Mucosa of stomach (tissue), 1 donor: ENCODE results near the gene NYAP1.
"Not testable (repeated sequence)": the region's sequence is repeated elsewhere in the genome, so short reads cannot be mapped to it uniquely, and the experiment has no call there.

ENCODE experiments used
- H3K27me3 ChIP-seq: one replicate; pipeline ENCODE4 v1.7.0; 2013; ENCODE audit warnings: mild to moderate bottlenecking, low read length; ENCODE audit not compliant: control insufficient read depth, insufficient read depth
- H3K36me3 ChIP-seq: one replicate; pipeline ENCODE4 v1.7.0; 2013; ENCODE audit warnings: low read length; ENCODE audit not compliant: control insufficient read depth, insufficient read depth
- H3K4me1 ChIP-seq: one replicate; pipeline ENCODE4 v1.7.0; 2013; ENCODE audit warnings: mild to moderate bottlenecking, low read length; ENCODE audit not compliant: control insufficient read depth, insufficient read depth
- H3K4me3 ChIP-seq: one replicate; pipeline ENCODE4 v1.7.0; 2013; ENCODE audit warnings: low read length
- H3K9ac ChIP-seq: one replicate; pipeline ENCODE4 v1.7.0; 2013; ENCODE audit warnings: mild to moderate bottlenecking, low read length, moderate library complexity
- H3K9me3 ChIP-seq: one replicate; pipeline ENCODE4 v1.7.0; 2013; ENCODE audit warnings: mild to moderate bottlenecking, low read length, moderate library complexity; ENCODE audit not compliant: control insufficient read depth
- donor health status: Pancreatic carcinoma.

NYAP1 gene

DNA sequence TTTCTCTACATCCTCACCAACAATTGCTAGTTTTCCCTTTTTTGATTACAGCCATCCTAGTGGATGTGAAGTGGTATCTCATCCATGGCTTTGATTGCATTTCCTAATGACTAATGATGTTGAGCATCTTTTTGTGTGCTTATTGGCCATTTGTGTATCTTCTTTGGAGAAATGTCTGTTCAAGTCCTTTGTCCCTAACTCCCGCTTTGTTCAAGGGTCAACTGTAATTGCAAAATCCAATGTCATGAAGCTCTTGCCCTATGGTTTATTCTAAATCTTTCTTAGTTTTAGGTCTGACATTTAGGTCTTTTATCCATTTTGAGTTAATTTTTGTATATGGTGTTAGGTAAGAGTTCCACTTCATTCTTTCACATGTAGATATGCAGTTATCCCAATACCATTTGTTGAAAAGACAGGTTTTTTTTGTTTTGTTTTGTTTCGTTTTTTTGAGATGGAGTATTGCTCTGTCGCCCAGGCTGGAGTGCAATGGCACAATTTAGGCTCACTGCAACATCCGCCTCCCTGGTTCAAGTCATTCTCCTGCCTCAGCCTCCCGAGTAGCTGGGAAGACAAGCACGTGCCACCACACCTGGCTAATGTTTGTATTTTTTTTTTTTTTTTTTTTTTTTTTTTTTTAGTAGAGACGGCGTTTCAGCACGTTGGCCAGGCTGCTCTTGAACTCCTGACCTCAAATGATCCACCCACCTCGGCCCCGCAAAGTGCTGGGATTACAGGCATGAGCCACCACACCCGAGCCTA is 44.6 kb downstream of the NYAP1 start:
- not testable (repeated sequence) for H3K4me3 ChIP-seq, H3K36me3 ChIP-seq, H3K27me3 ChIP-seq, H3K4me1 ChIP-seq, H3K9me3 ChIP-seq, H3K9ac ChIP-seq

DNA sequence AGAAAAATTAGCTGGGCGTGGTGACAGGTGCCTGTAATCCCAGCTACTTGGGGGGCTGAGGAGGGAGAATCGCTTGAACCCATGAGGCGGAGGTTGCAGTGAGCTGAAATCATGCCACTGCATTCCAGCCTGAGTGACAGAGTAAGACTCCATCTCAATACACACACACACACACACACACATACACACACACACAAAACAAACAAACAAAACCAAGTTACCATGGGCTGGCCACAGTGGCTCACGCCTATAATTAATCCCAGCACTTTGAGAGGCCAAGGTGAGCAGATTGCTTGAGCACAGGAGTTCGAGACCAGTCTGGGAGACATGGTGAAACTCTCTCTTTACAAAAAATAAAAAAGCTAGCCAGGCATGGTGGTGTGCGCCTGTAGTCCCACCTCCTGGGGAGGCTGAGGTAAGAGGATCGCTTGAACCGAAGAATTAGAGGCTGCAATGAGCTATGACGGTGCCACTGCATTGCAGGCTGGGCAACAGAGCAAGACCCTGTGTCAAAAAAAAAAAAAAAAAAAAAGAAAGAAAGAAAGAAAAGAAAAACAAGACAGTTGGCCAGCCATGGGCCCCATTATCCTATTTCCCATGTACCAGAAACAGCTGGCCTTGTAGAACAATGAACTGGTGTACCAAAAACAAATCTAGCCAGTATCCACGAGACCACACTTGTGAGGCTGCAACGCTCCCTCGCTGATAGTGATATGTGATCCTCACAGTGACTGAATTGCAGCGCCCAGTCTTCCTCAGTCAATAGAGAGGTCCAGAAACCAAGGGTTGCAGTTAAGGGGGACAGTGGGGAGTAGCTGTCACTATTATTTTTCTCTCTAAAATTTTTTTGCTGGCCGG is 48.7 kb downstream of the NYAP1 start:
- Histone ChIP-seq H3K4me1 (peaks cover 13% of the 10 kb centered on the region), H3K27me3 (no peaks in the 10 kb centered on the region), H3K36me3 (no peaks in the 10 kb centered on the region), H3K4me3 (no peak overlapping the region), H3K9ac (no peak overlapping the region), H3K9me3 (no peaks in the 10 kb centered on the region)

DNA sequence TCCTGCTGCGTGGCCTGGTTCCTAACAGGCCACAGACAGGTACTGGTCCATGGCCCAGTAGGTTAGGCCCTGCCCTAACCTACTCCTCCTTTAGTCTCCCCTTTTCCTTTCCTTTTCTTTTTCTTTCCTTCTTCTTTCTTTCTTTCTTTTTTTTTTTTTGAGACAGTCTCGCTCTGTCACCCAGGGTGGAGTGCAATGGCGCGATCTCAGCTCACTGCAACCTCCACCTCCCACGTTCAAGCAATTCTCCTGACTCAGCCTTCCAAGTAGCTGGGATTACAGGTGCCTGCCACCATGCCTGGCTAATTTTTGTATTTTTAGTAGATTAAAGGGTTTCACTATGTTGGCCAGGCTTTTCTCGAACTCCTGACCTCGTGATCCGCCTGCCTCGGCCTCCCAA is 52.3 kb downstream of the NYAP1 start:
- not testable (repeated sequence) for H3K9me3 ChIP-seq, H3K36me3 ChIP-seq, H3K4me3 ChIP-seq, H3K27me3 ChIP-seq, H3K9ac ChIP-seq
- H3K4me1 ChIP-seq, result peaks cover 18% of the 10 kb centered on the region

DNA sequence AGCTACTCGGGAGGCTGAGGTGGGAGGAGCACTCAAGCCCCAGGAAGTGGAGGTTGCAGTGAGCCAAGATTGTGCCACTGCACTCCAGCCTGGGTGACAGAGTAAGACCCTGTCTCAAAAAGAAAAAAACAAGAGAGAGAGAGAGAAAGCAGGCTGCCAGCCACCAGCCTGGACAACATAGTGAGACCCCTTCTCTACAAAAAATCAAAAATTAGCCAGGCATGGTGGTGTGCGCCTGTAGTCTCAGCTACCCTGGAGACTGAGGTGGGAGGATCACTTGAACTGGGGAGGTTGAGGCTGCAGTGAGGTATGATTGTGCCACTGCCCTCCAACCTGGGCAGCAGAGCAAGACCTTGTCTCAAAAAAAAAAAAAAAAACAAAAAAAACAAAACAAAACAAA is 53.0 kb downstream of the NYAP1 start:
- not testable (repeated sequence) for H3K4me3 ChIP-seq, H3K27me3 ChIP-seq, H3K36me3 ChIP-seq, H3K9me3 ChIP-seq, H3K9ac ChIP-seq
- peaks cover 18% of the 10 kb centered on the region for H3K4me1 ChIP-seq

DNA sequence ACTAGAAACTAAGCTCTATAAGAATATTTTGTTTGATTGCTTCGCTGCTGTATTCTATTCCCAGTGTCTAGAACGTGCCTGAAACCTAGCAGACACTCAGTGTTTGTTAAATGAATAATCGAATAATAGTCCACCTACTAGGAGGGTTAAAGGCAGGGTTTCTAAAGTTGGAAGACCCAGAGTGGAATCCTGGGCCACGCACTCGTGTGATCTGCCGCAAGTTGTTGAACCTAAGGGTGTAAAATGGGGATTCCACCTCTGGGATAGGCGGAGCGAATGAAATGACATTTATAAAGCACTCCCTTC is 54.6 kb downstream of the NYAP1 start:
- H3K4me3 ChIP-seq, result peak overlapping the region; percentile 33
- H3K9me3 ChIP-seq, result no peaks in the 10 kb centered on the region
- no peak overlapping the region for H3K9ac ChIP-seq
- H3K36me3 ChIP-seq, result no peaks in the 10 kb centered on the region
- H3K4me1 ChIP-seq, result peaks cover 16% of the 10 kb centered on the region
- H3K27me3 ChIP-seq, result no peaks in the 10 kb centered on the region

DNA sequence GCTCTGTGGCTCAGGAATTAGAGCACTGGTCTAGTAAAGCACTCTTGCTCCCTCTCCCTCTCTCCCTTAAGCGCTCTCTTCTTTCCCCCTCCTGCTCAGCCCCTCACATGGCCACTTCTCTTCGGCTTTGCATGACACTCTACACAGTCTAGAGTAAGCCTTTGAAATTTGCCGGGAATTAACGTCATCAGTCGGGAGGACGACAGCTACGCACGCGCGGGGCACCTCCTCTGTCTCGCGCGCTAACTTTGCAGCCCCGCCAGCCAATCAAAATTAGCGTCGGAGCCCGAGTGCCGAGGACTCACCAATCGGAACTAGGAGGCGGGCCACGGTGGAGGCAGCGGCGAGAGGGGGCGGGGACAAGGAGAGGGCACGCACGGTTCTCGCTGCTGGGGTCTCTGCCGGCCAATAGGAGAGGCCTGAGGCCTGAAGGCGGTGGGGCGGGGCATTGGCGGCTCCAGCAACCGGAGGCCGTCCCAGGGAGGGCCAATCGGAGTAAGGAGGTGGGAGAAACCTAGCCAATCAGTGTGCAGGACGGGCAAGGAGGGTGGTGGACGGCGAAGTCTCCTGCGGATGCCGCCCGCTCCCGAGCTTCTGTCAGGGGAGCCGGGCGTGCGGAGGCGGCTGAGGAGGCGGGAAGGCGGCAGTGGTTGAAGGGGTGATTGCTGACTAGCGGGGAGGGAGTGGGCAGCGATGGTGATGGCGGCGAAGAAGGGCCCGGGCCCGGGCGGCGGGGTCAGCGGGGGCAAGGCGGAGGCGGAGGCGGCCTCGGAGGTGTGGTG is 55.1 kb downstream of the NYAP1 start, which contains the start of gene AGFG2:
Gene AGFG2, plus strand, starts transcription at position 550 of the 782 bp plus-strand sequence. Its CDS starts 144 bp downstream, at position 694.
- peaks cover 12% of the 10 kb centered on the region for H3K4me1 ChIP-seq
- H3K4me3 ChIP-seq, result peak within 1 kb of the TSS; percentile 41
- H3K27me3 ChIP-seq, result no peaks in the 10 kb centered on the region
- H3K9ac ChIP-seq, result peak within 1 kb of the TSS; percentile 64
- H3K36me3 ChIP-seq, result no peaks in the 10 kb centered on the region
- H3K9me3 ChIP-seq, result no peaks in the 10 kb centered on the region

DNA sequence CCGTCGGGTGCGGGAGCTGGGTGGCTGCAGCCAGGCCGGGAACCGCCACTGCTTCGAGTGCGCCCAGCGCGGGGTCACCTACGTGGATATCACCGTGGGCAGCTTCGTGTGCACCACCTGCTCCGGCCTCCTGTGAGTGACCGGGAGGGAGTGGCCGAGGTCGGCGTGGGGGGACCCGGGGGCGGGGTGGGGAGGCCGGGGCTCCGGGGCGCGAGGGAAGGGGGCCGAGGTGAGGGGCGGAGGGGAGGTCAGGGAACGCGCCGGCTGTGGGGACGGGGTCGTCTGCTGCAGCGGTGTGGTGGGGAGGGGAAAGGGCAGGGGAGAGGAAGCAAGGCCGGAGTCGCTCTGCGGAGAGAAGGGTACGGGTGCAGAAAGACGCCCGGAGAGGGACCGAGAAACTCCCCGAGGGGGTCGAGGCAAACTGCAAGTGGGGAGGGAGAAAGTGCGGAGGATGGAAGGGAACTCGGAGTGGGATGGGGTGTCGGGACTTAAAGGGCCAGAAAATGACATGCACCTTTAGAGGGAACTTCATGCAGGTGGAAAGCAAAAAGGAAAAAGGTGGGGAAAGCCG is 55.8 kb downstream of the NYAP1 start:
- no peaks in the 10 kb centered on the region for H3K9me3 ChIP-seq
- H3K4me3 ChIP-seq, result peak overlapping the region; percentile 41
- H3K27me3 ChIP-seq, result no peaks in the 10 kb centered on the region
- H3K9ac ChIP-seq, result peak overlapping the region; percentile 64
- no peaks in the 10 kb centered on the region for H3K36me3 ChIP-seq
- peaks cover 19% of the 10 kb centered on the region for H3K4me1 ChIP-seq

DNA sequence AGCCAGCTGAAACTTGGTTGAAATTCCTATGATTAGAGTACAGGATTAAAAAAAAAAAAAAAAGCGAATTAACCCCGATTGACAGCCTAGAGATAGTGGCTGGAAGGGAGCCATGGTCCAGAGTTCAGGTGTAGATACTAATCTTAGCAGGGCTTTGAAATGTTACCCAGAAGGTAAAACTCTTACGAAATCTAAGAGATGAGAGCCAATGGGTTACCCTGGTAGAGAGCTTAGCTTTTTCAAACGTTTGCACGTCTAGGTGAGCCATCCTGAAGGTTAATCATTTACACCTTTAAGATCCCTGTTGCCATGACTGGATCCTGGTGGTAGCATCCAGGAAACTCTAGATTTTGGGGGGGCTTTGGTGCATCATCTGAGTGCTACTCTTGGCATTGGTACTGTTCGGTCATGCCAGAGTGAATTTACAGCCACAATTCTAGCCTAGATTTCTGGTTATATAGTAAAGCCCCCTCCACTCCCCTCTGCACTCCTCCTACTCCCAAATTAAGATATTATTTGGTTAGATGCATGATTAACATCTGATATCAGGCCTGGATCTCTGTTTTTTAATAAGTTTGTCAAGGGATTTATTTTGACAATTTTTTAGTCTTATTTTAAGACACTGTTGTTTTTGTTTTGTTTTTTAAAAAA is 56.5 kb downstream of the NYAP1 start:
- Histone ChIP-seq H3K4me1 (peaks cover 24% of the 10 kb centered on the region), H3K9me3 (no peaks in the 10 kb centered on the region), H3K4me3 (peak overlapping the region; percentile 28), H3K36me3 (no peaks in the 10 kb centered on the region), H3K9ac (peak overlapping the region; percentile 64), H3K27me3 (no peaks in the 10 kb centered on the region)

DNA sequence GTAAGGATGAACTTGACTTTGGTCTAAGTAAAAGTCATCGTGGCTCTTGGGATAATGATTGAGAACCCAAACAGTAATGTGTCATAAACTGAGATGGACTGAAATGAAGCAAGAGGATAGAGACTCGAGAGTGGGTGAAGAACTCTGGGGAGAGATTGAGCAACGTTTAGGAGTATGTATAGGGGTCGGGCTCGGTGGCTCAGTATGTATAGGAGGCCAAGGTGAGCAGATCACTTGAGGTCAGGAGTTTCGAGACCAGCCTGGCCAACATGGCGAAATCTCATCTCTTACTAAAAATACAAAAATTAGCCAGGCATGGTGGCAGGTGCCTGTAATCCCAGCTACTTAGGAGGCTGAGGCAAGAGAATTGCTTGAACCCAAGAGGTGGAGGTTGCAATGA is 57.6 kb downstream of the NYAP1 start:
- H3K27me3 ChIP-seq, H3K9me3 ChIP-seq, H3K36me3 ChIP-seq, H3K4me3 ChIP-seq, H3K9ac ChIP-seq: not testable (repeated sequence)
- peaks cover 35% of the 10 kb centered on the region for H3K4me1 ChIP-seq

DNA sequence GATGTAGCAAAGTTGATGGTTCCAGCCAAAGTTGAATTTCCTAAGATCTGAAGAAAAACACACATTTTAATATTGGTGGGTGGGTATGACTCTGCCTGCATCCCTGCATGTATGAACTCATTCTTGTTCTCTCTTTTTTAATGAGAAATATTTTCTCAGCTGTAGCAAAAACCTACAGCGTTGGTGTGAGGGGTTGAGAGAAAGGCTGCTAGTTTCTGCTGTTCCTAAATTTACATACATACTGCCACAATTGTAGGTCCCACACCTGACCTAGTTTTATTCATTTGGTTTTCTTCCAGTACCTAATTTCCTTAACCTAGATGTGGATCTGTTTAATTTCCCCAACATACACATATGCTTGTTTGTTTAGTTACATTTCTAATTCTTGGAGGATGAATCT is 59.9 kb downstream of the NYAP1 start:
- no peaks in the 10 kb centered on the region for H3K9me3 ChIP-seq
- no peaks in the 10 kb centered on the region for H3K36me3 ChIP-seq
- H3K9ac ChIP-seq, result no peak overlapping the region
- no peak overlapping the region for H3K4me3 ChIP-seq
- peaks cover 55% of the 10 kb centered on the region for H3K4me1 ChIP-seq
- H3K27me3 ChIP-seq, result no peaks in the 10 kb centered on the region

DNA sequence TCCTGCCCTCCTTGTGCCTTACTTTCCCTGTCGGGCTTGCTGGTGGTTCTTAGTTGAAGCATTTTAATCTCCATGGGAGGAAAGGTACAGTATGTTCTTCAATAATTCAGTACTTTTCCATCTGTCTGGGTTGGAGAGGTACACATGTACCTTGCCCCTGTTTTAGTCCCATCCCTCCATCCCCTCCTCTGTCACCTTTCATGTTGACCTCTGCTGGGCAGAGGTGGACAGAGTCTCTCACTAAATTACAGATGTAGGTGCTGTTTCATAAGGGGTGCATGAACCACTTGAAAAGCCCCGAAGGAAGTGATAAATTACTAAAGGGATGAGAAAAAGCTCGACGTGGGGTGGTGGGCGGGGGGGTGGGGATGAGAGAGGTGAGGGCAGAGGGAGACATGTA is 60.7 kb downstream of the NYAP1 start:
- Histone ChIP-seq H3K27me3 (no peaks in the 10 kb centered on the region), H3K4me1 (peaks cover 59% of the 10 kb centered on the region), H3K4me3 (no peak overlapping the region), H3K9me3 (no peaks in the 10 kb centered on the region), H3K36me3 (no peaks in the 10 kb centered on the region), H3K9ac (peak overlapping the region; percentile 10)
